CD4-positive, alpha-beta T cell (primary cell): Measurements from ENCODE around the gene YPEL5. TPM values are rescaled to one million over a fixed set of nuclear protein-coding genes. Genes with fewer than 3 reads are reported as not detected.

Source experiments
- ATAC-seq: fragments of 200-7000 bp; cut with Tn5 transposase; one replicate; pipeline ENCODE4 v1.10.0; 2022; ENCODE audit warnings: mild to moderate bottlenecking; ENCODE audit not compliant: poor library complexity
- CTCF ChIA-PET: fragments of 350-600 bp; sonication (Branson Sonifier 250); formaldehyde crosslinking; loops from one replicate; lab custom pipeline; 2021; ENCODE audit warnings: antibody characterized with exemption, inconsistent platforms; lab: Charles Lee
- POLR2A ChIA-PET: fragments of 350-600 bp; sonication (Branson Sonifier 250); formaldehyde crosslinking; loops from one replicate; lab custom pipeline; 2021; ENCODE audit warnings: antibody characterized with exemption, inconsistent platforms; lab: Charles Lee
- DNase-seq, 14 experiments: peaks; one replicate each; pipeline ENCODE4 v3.0.0-alpha.2; 2013 to 2020; ENCODE audit warnings: mixed read lengths in 2 of 14
- H3K27ac ChIP-seq, 2 donors: one replicate each; pipeline versions ENCODE4 v1.5.1 to v1.7.0; 2013; ENCODE audit warnings: low read length in 2 of 2, low read depth in 1 of 2, mild to moderate bottlenecking in 1 of 2
- H3K27me3 ChIP-seq, 2 experiments: 1 replicate in 1 of 2; 2 replicates in 1 of 2; pipeline versions ENCODE4 v1.6.1 to v1.7.0; 2013; ENCODE audit warnings: low read length in 2 of 2, control low read depth in 1 of 2, mild to moderate bottlenecking in 1 of 2, moderate library complexity in 1 of 2; ENCODE audit not compliant: insufficient read depth in 2 of 2, control insufficient read depth in 1 of 2
- H3K36me3 ChIP-seq: one replicate; pipeline ENCODE4 v1.6.1; 2013; ENCODE audit warnings: low read length, control low read depth; ENCODE audit not compliant: insufficient read depth
- H3K4me1 ChIP-seq: one replicate; pipeline ENCODE4 v1.6.1; 2013; ENCODE audit warnings: low read length, control low read depth; ENCODE audit not compliant: insufficient read depth
- H3K4me3 ChIP-seq: one replicate; pipeline ENCODE4 v1.5.1; 2013; ENCODE audit warnings: mild to moderate bottlenecking, low read length, moderate library complexity
- H3K9me3 ChIP-seq, 2 experiments: 1 replicate in 1 of 2; 2 replicates in 1 of 2; pipeline versions ENCODE4 v1.6.1 to v1.7.0; 2013; ENCODE audit warnings: low read length in 2 of 2, mild to moderate bottlenecking in 2 of 2, control low read depth in 1 of 2, moderate library complexity in 1 of 2; ENCODE audit not compliant: control insufficient read depth in 1 of 2, insufficient read depth in 1 of 2
- H3K27ac Mint-ChIP-seq: one replicate; pipeline ENCODE4 v1.8.0; 2020; ENCODE audit warnings: mixed read lengths
- H3K27me3 Mint-ChIP-seq: one replicate; pipeline ENCODE4 v1.8.0; 2021; ENCODE audit warnings: mixed read lengths
- H3K36me3 Mint-ChIP-seq: one replicate; pipeline ENCODE4 v1.8.0; 2021; ENCODE audit warnings: low read depth, mixed read lengths
- H3K4me1 Mint-ChIP-seq: one replicate; pipeline ENCODE4 v1.8.0; 2021; ENCODE audit warnings: low read depth, mixed read lengths
- H3K4me3 Mint-ChIP-seq: one replicate; pipeline ENCODE4 v1.8.0; 2020; ENCODE audit warnings: mild to moderate bottlenecking, mixed read lengths
- H3K9me3 Mint-ChIP-seq: one replicate; pipeline ENCODE4 v1.8.0; 2020; ENCODE audit warnings: mixed read lengths
- CTCF ChIP-seq: fragments of 200-600 bp; IDR thresholded peaks from one replicate; pipeline ENCODE4 v1.8.0; 2022; ENCODE audit warnings: antibody characterized with exemption, mild to moderate bottlenecking
- intact Hi-C, 2 experiments: fragments of 100-400 bp; cut with DNase I in 1 of 2; cut with micrococcal nuclease in 1 of 2; formaldehyde crosslinking; loops; one replicate each; pipeline versions ENCODE4 v1.15.1 to v1.9.0; 2023 to 2025; cut with DNase I, micrococcal nuclease
- total RNA-seq, 174 experiments: library from RNA in 2 of 174; stranded (reverse) in 2 of 174; gene quantifications; one replicate each; pipeline ENCODE4 v1.2.3 and lab custom pipeline; 2021 to 2026

YPEL5 gene
- total RNA-seq, 2 experiments from 2014 or later, result 932 to 972 TPM

GRCh38 chr2:30206461-30207430 is 59.9 kb downstream of the YPEL5 start:
- Mint-ChIP-seq H3K4me3 (no peak overlapping the region), H3K27me3 (no peaks in the 10 kb centered on the region), H3K36me3 (no peaks in the 10 kb centered on the region), H3K9me3 (no peaks in the 10 kb centered on the region), H3K27ac (peak overlapping the region; percentile 56), H3K4me1 (peaks cover 31% of the 10 kb centered on the region)
- ATAC-seq (no peak), DNase-seq (no peak)
- TF ChIP-seq CTCF, result no peak
- no peaks in the 10 kb centered on the region for H3K27me3 ChIP-seq
- H3K4me3 ChIP-seq, result no peak overlapping the region
- intact Hi-C loops, result loop anchor here in 1 of 2 experiments (5.0 kb wide), 1 partner anchor 1126 kb away; no protein-coding TSS in a partner anchor
- POLR2A ChIA-PET, result interaction anchor here (2.4 to 5.8 kb wide), 3 partner anchors 18 to 60 kb away, joined by 16 to 137 read pairs (median 87); partner anchors contain the start of gene LBH
- CTCF ChIA-PET, result interaction anchor here (0.7 to 4.9 kb wide), 6 partner anchors 27 to 505 kb away, joined by 3 to 46 read pairs (median 8); partner anchors contain the start of gene LBH
- H3K36me3 ChIP-seq, result no peaks in the 10 kb centered on the region
- peaks cover 21% of the 10 kb centered on the region for H3K4me1 ChIP-seq
- no peaks in the 10 kb centered on the region for H3K9me3 ChIP-seq
- no peak overlapping the region for H3K27ac ChIP-seq

GRCh38 chr2:30208453-30208852 is 61.6 kb downstream of the YPEL5 start:
- ATAC-seq (peak; percentile 58), DNase-seq (peak in 10 of 14 experiments; percentile 16 to 74 (median 33))
- Mint-ChIP-seq H3K4me3 (peak overlapping the region; percentile 42), H3K36me3 (no peaks in the 10 kb centered on the region), H3K9me3 (no peaks in the 10 kb centered on the region), H3K27me3 (no peaks in the 10 kb centered on the region), H3K27ac (peak overlapping the region; percentile 82), H3K4me1 (peaks cover 31% of the 10 kb centered on the region)
- H3K9me3 ChIP-seq, result no peaks in the 10 kb centered on the region
- intact Hi-C loops, result loop anchor here (1.0 to 5.0 kb wide), 5 partner anchors 16 to 1124 kb away; no protein-coding TSS in a partner anchor
- TF ChIP-seq CTCF, result peak; percentile 96
- no peaks in the 10 kb centered on the region for H3K36me3 ChIP-seq
- ChIA-PET CTCF (interaction anchor here (0.6 to 4.9 kb wide), 21 partner anchors 9 to 506 kb away, joined by 3 to 51 read pairs (median 5); partner anchors contain the start of genes LBH and LCLAT1), POLR2A (interaction anchor here (1.0 to 5.8 kb wide), 18 partner anchors 16 to 503 kb away, joined by 3 to 137 read pairs (median 8); partner anchors contain the start of genes LBH and YPEL5)
- no peaks in the 10 kb centered on the region for H3K27me3 ChIP-seq
- no peak overlapping the region for H3K4me3 ChIP-seq
- peak overlapping the region in 1 of 2 donors; percentile 9 for H3K27ac ChIP-seq
- peaks cover 21% of the 10 kb centered on the region for H3K4me1 ChIP-seq

- Histone ChIP-seq H3K9me3 (no peaks in the 10 kb centered on the region), H3K27me3 (no peaks in the 10 kb centered on the region), H3K27ac (peak overlapping the region in 1 of 2 donors; percentile 9), H3K4me1 (peaks cover 21% of the 10 kb centered on the region), H3K36me3 (no peaks in the 10 kb centered on the region), H3K4me3 (no peak overlapping the region)
- no peak for TF ChIP-seq CTCF
- peak in 3 of 14 experiments; percentile 29 to 72 (median 35) for DNase-seq
- peaks cover 31% of the 10 kb centered on the region for H3K4me1 Mint-ChIP-seq
- CTCF ChIA-PET, result interaction anchor here (0.7 to 4.9 kb wide), 15 partner anchors 18 to 502 kb away, joined by 3 to 51 read pairs (median 6); partner anchors contain the start of gene LBH
- peak overlapping the region; percentile 82 for H3K27ac Mint-ChIP-seq
- no peaks in the 10 kb centered on the region for H3K27me3 Mint-ChIP-seq
- intact Hi-C loops, result loop anchor here (1.0 to 5.0 kb wide), 4 partner anchors 16 to 1123 kb away; no protein-coding TSS in a partner anchor
- POLR2A ChIA-PET, result interaction anchor here (0.7 to 5.8 kb wide), 22 partner anchors 15 to 502 kb away, joined by 3 to 137 read pairs (median 6); partner anchors contain the start of genes LBH and YPEL5
- H3K36me3 Mint-ChIP-seq, result no peaks in the 10 kb centered on the region
- ATAC-seq, result peak; percentile 91
- peak overlapping the region; percentile 34 for H3K4me3 Mint-ChIP-seq
- H3K9me3 Mint-ChIP-seq, result no peaks in the 10 kb centered on the region
Measured at GRCh38 chr2:30209227-30209626, 62.4 kb downstream of the YPEL5 start.
